ENCODE measurements around the gene MYH14.

DNA sequence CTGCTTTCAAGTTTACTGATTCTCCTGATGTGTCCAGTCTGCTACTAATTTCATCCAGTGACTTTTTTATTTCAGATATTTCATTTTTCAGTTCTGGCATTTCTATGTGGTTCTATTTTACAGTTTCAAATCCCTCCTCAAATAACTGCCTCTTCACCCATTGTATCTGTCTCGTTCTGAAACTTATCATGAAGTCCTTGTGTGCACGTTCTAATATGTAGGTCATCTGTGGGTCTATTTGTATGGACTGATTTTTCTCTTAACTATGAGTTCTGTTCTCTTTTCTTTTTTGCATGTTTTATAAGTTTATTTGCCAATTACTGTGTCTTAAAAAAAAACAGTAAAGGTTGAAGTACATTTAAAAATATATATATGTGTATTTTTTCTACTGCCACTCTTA, 82.4 kb downstream of the MYH14 start:
- TF ChIP-seq, protein P1, sequence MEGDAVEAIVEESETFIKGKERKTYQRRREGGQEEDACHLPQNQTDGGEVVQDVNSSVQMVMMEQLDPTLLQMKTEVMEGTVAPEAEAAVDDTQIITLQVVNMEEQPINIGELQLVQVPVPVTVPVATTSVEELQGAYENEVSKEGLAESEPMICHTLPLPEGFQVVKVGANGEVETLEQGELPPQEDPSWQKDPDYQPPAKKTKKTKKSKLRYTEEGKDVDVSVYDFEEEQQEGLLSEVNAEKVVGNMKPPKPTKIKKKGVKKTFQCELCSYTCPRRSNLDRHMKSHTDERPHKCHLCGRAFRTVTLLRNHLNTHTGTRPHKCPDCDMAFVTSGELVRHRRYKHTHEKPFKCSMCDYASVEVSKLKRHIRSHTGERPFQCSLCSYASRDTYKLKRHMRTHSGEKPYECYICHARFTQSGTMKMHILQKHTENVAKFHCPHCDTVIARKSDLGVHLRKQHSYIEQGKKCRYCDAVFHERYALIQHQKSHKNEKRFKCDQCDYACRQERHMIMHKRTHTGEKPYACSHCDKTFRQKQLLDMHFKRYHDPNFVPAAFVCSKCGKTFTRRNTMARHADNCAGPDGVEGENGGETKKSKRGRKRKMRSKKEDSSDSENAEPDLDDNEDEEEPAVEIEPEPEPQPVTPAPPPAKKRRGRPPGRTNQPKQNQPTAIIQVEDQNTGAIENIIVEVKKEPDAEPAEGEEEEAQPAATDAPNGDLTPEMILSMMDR (IDR thresholded peaks at IDR 0.05): no peak
- no peak for TF ChIP-seq SMC3 (IDR thresholded peaks at IDR 0.05; ENCODE audit: low read depth, low read length)
- TF ChIP-seq YY1 (IDR thresholded peaks at IDR 0.05; ENCODE audit: low read depth): no peak
- no peak for TF ChIP-seq RAD21 (IDR thresholded peaks at IDR 0.05; ENCODE audit: low read length)
- no peak for TF ChIP-seq TCF12 (IDR thresholded peaks at IDR 0.05)
- no peak for TF ChIP-seq GABPA (IDR thresholded peaks at IDR 0.05; ENCODE audit: low read depth)
- no peak for TF ChIP-seq MXI1 (IDR thresholded peaks at IDR 0.05; ENCODE audit: low read depth, low read length)
- TF ChIP-seq TAF1 (IDR thresholded peaks at IDR 0.05; ENCODE audit: borderline replicate concordance, low read depth, low read length): no peak
- no peak for TF ChIP-seq NFIC (IDR thresholded peaks at IDR 0.05; ENCODE audit: borderline replicate concordance)
- no peak for TF ChIP-seq EP300 (IDR thresholded peaks at IDR 0.05; ENCODE audit: borderline replicate concordance in 1 of 2, low read depth in 1 of 2, low read length in 1 of 2)
- no peak for TF ChIP-seq CHD2 (IDR thresholded peaks at IDR 0.05; ENCODE audit: low read length, partially characterized antibody)
- TF ChIP-seq, protein P2, sequence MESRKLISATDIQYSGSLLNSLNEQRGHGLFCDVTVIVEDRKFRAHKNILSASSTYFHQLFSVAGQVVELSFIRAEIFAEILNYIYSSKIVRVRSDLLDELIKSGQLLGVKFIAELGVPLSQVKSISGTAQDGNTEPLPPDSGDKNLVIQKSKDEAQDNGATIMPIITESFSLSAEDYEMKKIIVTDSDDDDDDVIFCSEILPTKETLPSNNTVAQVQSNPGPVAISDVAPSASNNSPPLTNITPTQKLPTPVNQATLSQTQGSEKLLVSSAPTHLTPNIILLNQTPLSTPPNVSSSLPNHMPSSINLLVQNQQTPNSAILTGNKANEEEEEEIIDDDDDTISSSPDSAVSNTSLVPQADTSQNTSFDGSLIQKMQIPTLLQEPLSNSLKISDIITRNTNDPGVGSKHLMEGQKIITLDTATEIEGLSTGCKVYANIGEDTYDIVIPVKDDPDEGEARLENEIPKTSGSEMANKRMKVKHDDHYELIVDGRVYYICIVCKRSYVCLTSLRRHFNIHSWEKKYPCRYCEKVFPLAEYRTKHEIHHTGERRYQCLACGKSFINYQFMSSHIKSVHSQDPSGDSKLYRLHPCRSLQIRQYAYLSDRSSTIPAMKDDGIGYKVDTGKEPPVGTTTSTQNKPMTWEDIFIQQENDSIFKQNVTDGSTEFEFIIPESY (IDR thresholded peaks at IDR 0.05; ENCODE audit: borderline replicate concordance, low read depth): no peak

Measured in SK-N-SH (cell line).